ENCODE data around the gene KRIT1. TPM values are rescaled to one million over a fixed set of nuclear protein-coding genes. Genes with fewer than 3 reads are reported as not detected.

Gene KRIT1
- total RNA-seq, 4 donors from 2014 or later: 39.1 to 69.6 (median 59.2) TPM

GRCh38 chr7:92282930-92283329 lies 37.2 kb upstream of the KRIT1 start:
- 88 to 94% methylated on average over 1 of the region's 1 CpG for WGBS, 2 donors
- no peak overlapping the region for H3K4me3 ChIP-seq (ENCODE audit: low read depth, poor library complexity, severe bottlenecking)
- no peak for DNase-seq (ENCODE audit: low spot score in 2 of 2)
- TF ChIP-seq POLR2A (IDR thresholded peaks at IDR 0.05) (no peak), CTCF (IDR thresholded peaks at IDR 0.05) (no peak)
- intact Hi-C loops (cut with DNase I; ENCODE audit: low total_unique reads): no loop called here

GRCh38 chr7:92282221-92282814 lies 36.6 kb upstream of the KRIT1 start:
- TF ChIP-seq POLR2A (IDR thresholded peaks at IDR 0.05) (no peak), CTCF (IDR thresholded peaks at IDR 0.05) (no peak)
- intact Hi-C loops (cut with DNase I; ENCODE audit: low total_unique reads): no loop called here
- 93 to 95% methylated on average over 6 of the region's 6 CpGs for WGBS, 2 donors
- no peak for DNase-seq (ENCODE audit: low spot score in 2 of 2)
- no peak overlapping the region for H3K4me3 ChIP-seq (ENCODE audit: low read depth, poor library complexity, severe bottlenecking)

- no peak overlapping the region for H3K4me3 ChIP-seq (ENCODE audit: low read depth, poor library complexity, severe bottlenecking)
- 91 to 98% methylated on average over 2 of the region's 2 CpGs for WGBS, 2 donors
- TF ChIP-seq CTCF (IDR thresholded peaks at IDR 0.05) (no peak), POLR2A (IDR thresholded peaks at IDR 0.05) (no peak)
- intact Hi-C loops (cut with DNase I; ENCODE audit: low total_unique reads): no loop called here
- no peak for DNase-seq (ENCODE audit: low spot score in 2 of 2)
Measured at GRCh38 chr7:92281031-92281430, 35.3 kb upstream of the KRIT1 start.

- TF ChIP-seq POLR2A (IDR thresholded peaks at IDR 0.05): no peak
- TF ChIP-seq CTCF (IDR thresholded peaks at IDR 0.05): no peak
- no peak for DNase-seq (ENCODE audit: low spot score in 2 of 2)
- H3K4me3 ChIP-seq (ENCODE audit: low read depth, poor library complexity, severe bottlenecking): no peak overlapping the region
- 28 to 49% methylated on average over 2 of the region's 2 CpGs for WGBS, 2 donors
- intact Hi-C loops (cut with DNase I; ENCODE audit: low total_unique reads): no loop called here
Measured at GRCh38 chr7:92279396-92280031, 33.8 kb upstream of the KRIT1 start.

- no peak for TF ChIP-seq CTCF (IDR thresholded peaks at IDR 0.05)
- no peak for TF ChIP-seq POLR2A (IDR thresholded peaks at IDR 0.05)
- 81 to 86% methylated on average over 2 of the region's 2 CpGs for WGBS, 2 donors
- DNase-seq (ENCODE audit: low spot score in 2 of 2): no peak
- intact Hi-C loops (cut with DNase I; ENCODE audit: low total_unique reads): no loop called here
- no peak overlapping the region for H3K4me3 ChIP-seq (ENCODE audit: low read depth, poor library complexity, severe bottlenecking)
Measured at GRCh38 chr7:92276460-92276864, 30.7 kb upstream of the KRIT1 start.

GRCh38 chr7:92275327-92275726 lies 29.6 kb upstream of the KRIT1 start:
- no peak overlapping the region for H3K4me3 ChIP-seq (ENCODE audit: low read depth, poor library complexity, severe bottlenecking)
- TF ChIP-seq CTCF (IDR thresholded peaks at IDR 0.05) (no peak), POLR2A (IDR thresholded peaks at IDR 0.05) (no peak)
- intact Hi-C loops (cut with DNase I; ENCODE audit: low total_unique reads): no loop called here
- no peak for DNase-seq (ENCODE audit: low spot score in 2 of 2)
- 90 to 94% methylated on average over 4 of the region's 4 CpGs for WGBS, 2 donors
